GM19193 (cell line): ENCODE measurements around the gene BBLN.

Source experiments
- POLR2A ChIP-seq: IDR thresholded peaks from 4 replicates; pipeline ENCODE4 v1.6.1; 2011; ENCODE audit not compliant: insufficient read depth, insufficient read length; ENCODE audit errors: extremely low read depth

BBLN gene

GRCh38 chr9:128190516-128191405 lies 30.7 kb downstream of the BBLN start:
- TF ChIP-seq POLR2A = no peak

- peak; percentile 86 for TF ChIP-seq POLR2A
Observed at GRCh38 chr9:128191406-128192046, 31.5 kb downstream of the BBLN start, which contains the start of gene CIZ1. TSS of gene CIZ1 (minus strand) at chr9:128191572. CDS start at chr9:128190857, 715 bp downstream.

- TF ChIP-seq POLR2A = no peak
Observed at GRCh38 chr9:128192601-128193371, 32.7 kb downstream of the BBLN start.

GRCh38 chr9:128193469-128194096 lies 33.5 kb downstream of the BBLN start:
- TF ChIP-seq POLR2A = no peak

GRCh38 chr9:128201441-128202369 lies 41.6 kb downstream of the BBLN start:
- no peak for TF ChIP-seq POLR2A

- TF ChIP-seq POLR2A = no peak
Observed at GRCh38 chr9:128202648-128203023, 42.6 kb downstream of the BBLN start.

- TF ChIP-seq POLR2A = no peak
Observed at GRCh38 chr9:128203024-128203706, 43.1 kb downstream of the BBLN start, which contains the start of gene DNM1. TSS of gene DNM1 (plus strand) at chr9:128203379. CDS start at chr9:128203471, 92 bp downstream.

GRCh38 chr9:128203707-128204551 lies 43.9 kb downstream of the BBLN start:
- TF ChIP-seq POLR2A = no peak

GRCh38 chr9:128204858-128205257 lies 44.8 kb downstream of the BBLN start:
- no peak for TF ChIP-seq POLR2A

- TF ChIP-seq POLR2A = no peak
Observed at GRCh38 chr9:128205296-128205944, 45.4 kb downstream of the BBLN start.

GRCh38 chr9:128206484-128206883 lies 46.4 kb downstream of the BBLN start:
- TF ChIP-seq POLR2A = no peak
